T-helper 2 cell treated with Interferon-gamma antibody and Interleukin-4, amounts not matched to agents 5 μg/mL and 100 μg/mL, for 36 hours (primary cell): ENCODE data around the gene NRG3.

ENCODE experiments used
- DNase-seq: peaks from one replicate; pipeline ENCODE4 v3.0.0; 2021; ENCODE audit warnings: low spot score
- H3K27ac Mint-ChIP-seq: one replicate; pipeline ENCODE4 v1.8.0; 2021; ENCODE audit warnings: mild to moderate bottlenecking, mixed read lengths
- H3K27me3 Mint-ChIP-seq: one replicate; pipeline ENCODE4 v1.8.0; 2021; ENCODE audit warnings: low read depth, mixed read lengths
- H3K36me3 Mint-ChIP-seq: one replicate; pipeline ENCODE4 v1.8.0; 2021; ENCODE audit warnings: low read depth, mixed read lengths
- H3K4me1 Mint-ChIP-seq: one replicate; pipeline ENCODE4 v1.8.0; 2021; ENCODE audit warnings: low read depth, mixed read lengths
- H3K4me3 Mint-ChIP-seq: one replicate; pipeline ENCODE4 v1.8.0; 2022; ENCODE audit warnings: mild to moderate bottlenecking, moderate library complexity, mixed read lengths
- H3K9me3 Mint-ChIP-seq: one replicate; pipeline ENCODE4 v1.8.0; 2021; ENCODE audit warnings: mixed read lengths

NRG3 gene

DNA sequence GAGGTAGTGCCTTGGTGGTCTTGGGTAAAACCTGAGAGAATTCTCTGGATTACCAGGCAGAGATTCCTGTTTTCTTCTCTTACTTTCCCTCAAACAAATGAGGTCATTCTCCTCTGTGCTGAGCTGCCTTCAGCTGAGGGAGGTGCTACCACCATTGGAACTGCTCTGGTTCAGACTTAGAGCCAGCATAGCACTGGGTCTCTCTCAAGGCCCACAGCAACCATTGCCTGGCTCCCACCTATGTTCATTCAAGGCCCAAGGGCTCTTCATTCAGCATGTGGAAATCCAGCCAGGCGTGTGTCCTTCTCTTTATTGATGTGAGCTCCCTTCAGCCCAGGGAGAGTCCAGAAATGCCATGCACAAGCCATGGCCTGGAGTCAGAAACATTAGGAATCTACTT is 261.1 kb downstream of the NRG3 start:
- peaks cover 17% of the 10 kb centered on the region for H3K9me3 Mint-ChIP-seq
- H3K36me3 Mint-ChIP-seq, result no peaks in the 10 kb centered on the region
- H3K27ac Mint-ChIP-seq, result no peak overlapping the region
- H3K4me3 Mint-ChIP-seq, result no peak overlapping the region
- no peaks in the 10 kb centered on the region for H3K27me3 Mint-ChIP-seq
- no peak for DNase-seq
- no peaks in the 10 kb centered on the region for H3K4me1 Mint-ChIP-seq

DNA sequence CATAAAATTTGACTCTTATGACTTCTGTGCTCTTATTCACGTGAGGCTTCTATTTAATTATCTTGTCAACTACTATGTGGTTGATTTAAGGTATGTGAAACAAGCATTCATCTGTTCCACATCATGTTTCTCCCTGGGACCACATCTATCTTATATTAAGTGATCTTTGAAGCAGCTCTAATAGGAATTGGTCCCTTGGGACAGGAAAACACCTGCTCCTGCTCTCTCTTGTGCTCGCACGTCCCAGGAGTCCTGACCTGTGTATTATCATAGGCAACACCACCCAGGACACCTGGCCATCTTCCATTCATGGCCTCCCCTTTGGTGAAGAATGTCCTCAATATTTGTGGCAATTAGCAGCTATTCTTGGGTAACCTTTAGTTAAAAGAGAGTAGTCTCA is 269.2 kb downstream of the NRG3 start:
- Mint-ChIP-seq H3K9me3 (no peaks in the 10 kb centered on the region), H3K4me1 (no peaks in the 10 kb centered on the region), H3K27ac (no peak overlapping the region), H3K27me3 (no peaks in the 10 kb centered on the region), H3K36me3 (no peaks in the 10 kb centered on the region), H3K4me3 (no peak overlapping the region)
- no peak for DNase-seq

DNA sequence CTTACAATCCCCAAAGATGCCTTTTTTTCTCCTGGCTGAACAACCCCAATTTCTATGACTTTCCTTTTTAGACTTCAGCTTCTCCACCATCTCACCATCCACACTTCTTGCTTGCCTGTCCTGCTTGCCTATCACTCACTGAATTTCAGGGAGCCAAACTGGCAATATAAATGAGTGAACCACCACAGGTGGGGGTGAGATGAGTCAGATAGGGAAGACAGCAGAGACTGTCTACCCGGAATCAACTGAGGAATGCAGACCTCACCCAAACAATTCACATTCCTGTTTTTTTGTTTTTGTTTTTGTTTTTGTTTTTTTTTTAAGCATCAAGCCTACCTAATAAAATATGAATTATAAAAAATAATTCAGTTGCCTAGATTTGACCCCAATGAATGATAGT is 273.8 kb downstream of the NRG3 start:
- Mint-ChIP-seq H3K9me3 (peaks cover 6% of the 10 kb centered on the region), H3K4me1 (no peaks in the 10 kb centered on the region), H3K27ac (no peak overlapping the region), H3K27me3 (no peaks in the 10 kb centered on the region), H3K36me3 (no peaks in the 10 kb centered on the region), H3K4me3 (no peak overlapping the region)
- DNase-seq, result no peak

DNA sequence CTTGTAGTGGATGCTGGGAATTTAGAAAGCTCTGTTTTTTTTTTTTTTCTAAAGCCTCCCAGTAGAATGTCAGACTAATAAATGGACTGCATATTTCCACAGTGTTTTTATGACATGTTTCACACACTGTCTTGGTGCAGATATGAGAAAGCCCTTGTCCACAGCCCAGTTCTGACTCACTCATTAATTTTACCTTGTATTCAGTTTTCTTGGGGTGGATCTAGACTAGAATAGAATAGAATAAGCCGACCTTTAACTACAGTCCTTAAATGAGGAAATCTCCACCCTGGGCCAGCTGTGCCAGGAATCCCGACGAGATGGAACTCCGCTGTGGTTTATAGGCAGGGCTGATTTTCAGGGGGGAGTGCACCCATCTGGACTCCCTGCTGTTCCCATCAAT is 274.7 kb downstream of the NRG3 start:
- Mint-ChIP-seq H3K27ac (no peak overlapping the region), H3K27me3 (no peaks in the 10 kb centered on the region), H3K36me3 (no peaks in the 10 kb centered on the region), H3K4me3 (no peak overlapping the region), H3K4me1 (no peaks in the 10 kb centered on the region), H3K9me3 (peaks cover 6% of the 10 kb centered on the region)
- no peak for DNase-seq

DNA sequence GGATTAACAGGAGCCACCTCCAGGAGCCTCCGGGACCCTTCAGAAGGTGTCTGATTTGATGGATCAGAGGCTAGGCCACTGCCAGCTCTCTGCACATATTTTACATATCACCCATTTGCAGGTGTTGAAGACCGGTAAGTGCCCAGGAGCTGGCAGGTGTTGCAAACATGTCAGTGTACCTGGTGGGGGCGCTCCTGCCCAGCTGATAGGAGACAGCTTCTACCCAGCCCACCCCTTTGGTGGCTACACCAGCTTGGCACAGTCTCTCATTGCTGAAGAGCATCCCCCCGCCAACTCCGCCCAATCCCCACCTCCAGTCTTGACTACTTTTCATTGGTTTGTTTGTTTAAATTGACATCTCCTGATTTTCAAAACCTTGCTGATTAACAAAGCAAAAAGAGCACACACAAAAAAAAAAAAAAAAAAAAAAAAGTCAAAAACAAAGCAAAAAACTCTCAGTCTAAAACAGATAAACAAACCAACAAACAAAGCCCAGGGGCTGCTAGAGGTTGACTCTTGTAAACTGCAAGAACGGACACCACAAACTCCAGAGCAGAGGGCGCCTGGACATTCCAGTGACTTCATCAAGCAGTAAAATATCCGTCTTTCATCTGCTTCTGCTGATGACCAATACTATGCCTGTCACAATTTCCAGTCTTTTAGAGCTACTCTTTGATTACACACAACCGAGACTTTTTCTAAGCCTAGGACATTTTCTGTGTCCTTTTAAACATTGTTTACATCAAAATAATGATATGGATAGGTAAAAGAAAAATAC is 275.3 kb downstream of the NRG3 start:
- H3K4me3 Mint-ChIP-seq, result no peak overlapping the region
- no peak overlapping the region for H3K27ac Mint-ChIP-seq
- no peaks in the 10 kb centered on the region for H3K4me1 Mint-ChIP-seq
- H3K27me3 Mint-ChIP-seq, result no peaks in the 10 kb centered on the region
- H3K36me3 Mint-ChIP-seq, result no peaks in the 10 kb centered on the region
- no peak for DNase-seq
- peaks cover 6% of the 10 kb centered on the region for H3K9me3 Mint-ChIP-seq

DNA sequence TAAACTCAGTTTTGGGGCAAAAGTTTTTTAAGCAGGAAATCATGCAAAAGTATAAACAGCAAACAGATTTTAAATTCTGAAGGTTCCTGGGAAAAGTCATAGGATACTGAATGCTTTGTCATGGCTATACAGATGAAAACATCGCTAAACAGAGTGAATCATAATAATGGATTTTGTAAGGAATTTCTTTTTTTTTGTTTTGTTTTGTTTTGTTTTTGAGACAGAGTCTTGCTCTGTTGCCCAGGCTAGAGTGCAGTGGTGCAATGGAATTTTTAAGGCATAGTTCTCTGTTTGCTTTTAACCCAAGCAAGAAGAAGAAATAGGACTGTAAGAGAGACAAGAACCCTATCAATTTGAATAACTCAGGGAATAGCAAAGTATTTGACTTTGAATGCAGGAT is 285.3 kb downstream of the NRG3 start:
- Mint-ChIP-seq H3K9me3 (peaks cover 25% of the 10 kb centered on the region), H3K36me3 (no peaks in the 10 kb centered on the region), H3K27ac (no peak overlapping the region), H3K4me3 (no peak overlapping the region), H3K4me1 (no peaks in the 10 kb centered on the region), H3K27me3 (no peaks in the 10 kb centered on the region)
- no peak for DNase-seq

DNA sequence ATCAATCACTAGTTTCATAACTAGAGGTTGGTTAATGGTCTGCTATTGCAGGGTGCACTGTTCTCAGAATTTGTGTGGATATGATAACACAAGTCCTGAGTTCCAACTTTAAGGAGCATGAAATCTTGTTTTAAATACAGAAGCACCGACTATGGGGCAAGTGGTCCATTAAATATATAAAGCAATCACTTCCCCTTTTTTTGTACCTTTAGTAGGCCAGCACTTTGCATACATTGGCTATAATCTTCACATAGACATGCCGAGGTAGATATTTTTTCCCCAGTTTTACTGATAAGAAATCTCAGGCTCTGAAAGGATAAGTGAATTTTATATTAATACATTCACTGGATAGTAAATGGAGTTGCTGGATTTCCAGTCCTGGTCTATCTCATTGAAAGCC is 286.3 kb downstream of the NRG3 start:
- Mint-ChIP-seq H3K4me3 (no peak overlapping the region), H3K36me3 (no peaks in the 10 kb centered on the region), H3K27me3 (no peaks in the 10 kb centered on the region), H3K27ac (no peak overlapping the region), H3K4me1 (no peaks in the 10 kb centered on the region), H3K9me3 (peaks cover 25% of the 10 kb centered on the region)
- no peak for DNase-seq

DNA sequence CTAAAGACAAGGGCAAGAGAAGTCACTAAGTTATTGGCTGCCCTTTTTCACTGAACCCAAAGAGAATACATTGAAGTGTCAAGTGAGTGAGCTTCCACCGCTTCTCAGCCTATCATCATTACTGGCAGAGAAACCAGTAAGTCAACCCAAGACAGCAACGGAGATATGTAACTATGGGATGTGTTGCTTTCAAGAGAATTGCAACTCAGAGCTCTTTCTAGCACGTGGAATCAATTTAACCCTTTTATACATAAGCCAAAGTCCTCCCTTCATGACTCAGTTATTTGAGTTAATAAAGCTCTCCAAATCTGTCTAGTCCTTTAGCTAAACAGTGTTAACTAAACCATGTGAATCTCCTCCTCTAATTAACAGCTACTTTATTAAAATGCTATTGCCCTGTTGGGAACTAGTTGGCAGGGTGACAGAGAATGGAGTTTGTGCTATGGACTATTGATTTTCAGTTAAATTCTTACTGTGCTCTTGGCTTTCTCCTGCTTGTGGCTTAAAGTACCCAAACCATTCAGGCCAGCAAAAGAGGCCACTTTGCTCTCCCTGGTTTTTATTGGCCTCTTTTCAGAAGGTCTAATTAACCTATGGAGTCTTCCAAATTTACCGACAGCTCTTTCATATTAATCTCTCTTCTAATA is 287.7 kb downstream of the NRG3 start:
- Mint-ChIP-seq H3K4me1 (no peaks in the 10 kb centered on the region), H3K27me3 (no peaks in the 10 kb centered on the region), H3K36me3 (no peaks in the 10 kb centered on the region), H3K27ac (no peak overlapping the region), H3K4me3 (no peak overlapping the region), H3K9me3 (peaks cover 21% of the 10 kb centered on the region)
- DNase-seq, result no peak

DNA sequence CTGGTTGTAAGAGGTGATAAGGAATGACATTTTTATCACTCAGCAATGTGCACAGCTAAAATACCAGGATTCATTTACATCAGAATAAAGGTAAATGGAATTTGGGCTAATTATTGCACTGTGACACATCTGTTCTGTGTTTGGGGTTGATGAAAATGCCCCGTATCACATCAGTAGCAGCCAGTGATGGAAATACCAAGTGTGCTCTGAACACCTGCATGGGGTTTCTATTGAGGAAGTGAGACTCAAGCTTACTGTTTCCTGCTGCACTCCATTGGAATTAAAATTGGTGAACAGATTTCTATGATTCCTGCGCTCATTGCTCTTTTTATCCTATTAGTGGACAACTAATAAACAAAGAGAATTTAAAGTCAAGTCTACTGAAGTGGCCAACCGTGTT is 296.9 kb downstream of the NRG3 start:
- no peak overlapping the region for H3K4me3 Mint-ChIP-seq
- no peaks in the 10 kb centered on the region for H3K36me3 Mint-ChIP-seq
- no peak overlapping the region for H3K27ac Mint-ChIP-seq

DNA sequence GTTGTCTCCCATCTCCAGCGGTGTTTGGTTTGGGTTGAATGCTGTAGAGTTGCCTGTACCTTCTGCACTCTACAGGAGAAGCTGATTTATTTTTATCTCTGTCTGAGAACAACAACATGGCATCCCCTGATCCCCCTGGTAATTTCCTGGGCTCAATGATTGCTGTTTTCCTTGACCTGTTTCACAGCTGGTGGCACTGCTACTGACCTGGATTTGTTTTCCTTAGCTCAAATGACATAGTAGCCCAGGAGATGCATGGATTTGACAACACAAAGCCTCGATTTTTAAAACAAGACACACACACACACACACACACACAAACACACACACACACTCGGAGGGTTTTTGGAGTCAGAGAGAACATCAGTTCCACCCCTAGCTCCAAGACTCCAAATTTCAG is 301.6 kb downstream of the NRG3 start:
- no peaks in the 10 kb centered on the region for H3K4me1 Mint-ChIP-seq
- no peaks in the 10 kb centered on the region for H3K36me3 Mint-ChIP-seq
- H3K27me3 Mint-ChIP-seq, result no peaks in the 10 kb centered on the region
- DNase-seq, result no peak
- no peak overlapping the region for H3K27ac Mint-ChIP-seq
- H3K9me3 Mint-ChIP-seq, result peaks cover 28% of the 10 kb centered on the region
- no peak overlapping the region for H3K4me3 Mint-ChIP-seq

More for the DNA sequence above, 296.9 kb downstream of the NRG3 start:
- Mint-ChIP-seq H3K9me3 (peaks cover 31% of the 10 kb centered on the region), H3K4me1 (no peaks in the 10 kb centered on the region), H3K27me3 (no peaks in the 10 kb centered on the region)
- DNase-seq, result no peak

DNA sequence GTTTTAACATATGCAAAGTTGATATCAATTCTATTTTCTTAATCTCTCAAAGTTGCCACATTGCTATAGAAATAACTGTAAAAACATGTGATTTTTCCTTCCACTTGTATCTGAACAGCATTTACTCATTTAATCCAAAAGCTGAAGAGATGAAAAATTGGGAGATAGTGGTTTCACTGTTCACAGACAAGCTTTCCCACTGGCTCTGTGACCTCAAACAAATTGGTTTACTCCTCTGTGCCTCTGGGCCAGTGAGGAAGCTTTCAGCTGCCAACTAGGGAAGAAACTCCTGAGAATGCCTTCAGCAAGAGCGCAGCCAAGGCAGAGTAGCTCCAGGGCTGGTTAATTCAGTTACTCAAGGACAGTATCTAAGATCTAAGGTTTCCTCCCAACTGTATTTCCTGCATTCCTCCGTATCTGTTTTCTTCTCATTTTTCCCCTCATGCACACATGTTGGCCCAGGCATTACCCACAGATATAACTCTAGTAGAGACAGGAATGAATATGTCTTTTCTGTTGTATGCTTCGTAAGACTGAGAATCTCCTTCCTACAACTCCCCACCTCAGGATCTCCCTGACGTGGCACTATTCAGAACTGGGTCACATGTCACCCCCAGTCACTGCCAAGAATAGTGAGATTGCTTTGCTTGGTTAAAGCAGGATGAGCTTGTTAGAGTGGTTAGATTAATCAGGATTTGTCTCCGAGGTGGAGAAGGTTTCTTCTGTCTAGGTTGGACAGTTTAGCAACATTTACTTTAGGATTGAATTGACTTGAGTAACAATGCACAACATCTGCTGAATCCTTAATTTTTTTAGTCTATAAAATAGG is 315.7 kb downstream of the NRG3 start:
- H3K36me3 Mint-ChIP-seq, result no peaks in the 10 kb centered on the region
- H3K9me3 Mint-ChIP-seq, result peaks cover 19% of the 10 kb centered on the region
- no peaks in the 10 kb centered on the region for H3K27me3 Mint-ChIP-seq
- no peak overlapping the region for H3K4me3 Mint-ChIP-seq
- no peak overlapping the region for H3K27ac Mint-ChIP-seq
- H3K4me1 Mint-ChIP-seq, result no peaks in the 10 kb centered on the region
- DNase-seq, result no peak

DNA sequence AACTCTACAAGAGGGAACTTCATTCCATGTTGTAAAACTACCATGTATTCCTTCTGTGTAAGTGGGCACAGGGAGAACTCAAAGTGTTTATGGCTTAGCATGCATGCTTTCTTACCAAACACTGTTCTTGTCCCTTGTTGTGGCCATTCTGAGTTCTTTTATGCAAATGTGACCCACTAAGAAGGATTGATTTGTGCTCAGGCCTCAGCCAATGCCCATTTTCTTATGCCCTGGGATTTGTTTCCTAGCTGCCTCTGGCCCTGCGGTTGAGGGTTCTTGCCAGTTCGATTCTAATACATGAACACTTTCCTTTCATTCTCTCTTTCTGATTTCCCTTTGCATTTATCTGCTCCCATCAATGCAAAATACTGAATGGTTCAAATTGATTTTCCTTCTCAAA is 316.7 kb downstream of the NRG3 start:
- Mint-ChIP-seq H3K4me1 (no peaks in the 10 kb centered on the region), H3K27ac (no peak overlapping the region), H3K27me3 (no peaks in the 10 kb centered on the region), H3K9me3 (peaks cover 24% of the 10 kb centered on the region), H3K36me3 (no peaks in the 10 kb centered on the region), H3K4me3 (no peak overlapping the region)
- no peak for DNase-seq

DNA sequence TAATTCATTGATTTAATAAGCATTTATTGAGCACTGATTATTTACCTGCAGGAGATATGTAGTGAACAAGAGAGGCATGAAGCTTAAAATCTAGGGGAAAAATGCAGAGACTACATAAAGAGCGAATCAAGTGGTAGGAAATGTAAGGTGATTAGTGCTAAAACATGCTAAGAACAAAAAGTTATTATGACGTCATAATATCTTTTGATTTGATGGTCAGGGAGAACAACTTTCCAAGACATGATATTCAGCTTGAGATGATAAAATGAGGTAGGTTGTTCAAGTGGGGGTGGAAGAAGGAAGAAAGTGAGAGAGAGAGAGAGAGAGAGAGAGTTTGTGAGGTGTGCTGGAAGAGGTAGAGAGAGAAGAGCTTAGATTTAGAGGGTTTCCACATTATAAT is 317.7 kb downstream of the NRG3 start:
- Mint-ChIP-seq H3K4me3 (no peak overlapping the region), H3K36me3 (no peaks in the 10 kb centered on the region), H3K9me3 (peaks cover 20% of the 10 kb centered on the region), H3K4me1 (no peaks in the 10 kb centered on the region), H3K27me3 (no peaks in the 10 kb centered on the region), H3K27ac (no peak overlapping the region)
- no peak for DNase-seq

DNA sequence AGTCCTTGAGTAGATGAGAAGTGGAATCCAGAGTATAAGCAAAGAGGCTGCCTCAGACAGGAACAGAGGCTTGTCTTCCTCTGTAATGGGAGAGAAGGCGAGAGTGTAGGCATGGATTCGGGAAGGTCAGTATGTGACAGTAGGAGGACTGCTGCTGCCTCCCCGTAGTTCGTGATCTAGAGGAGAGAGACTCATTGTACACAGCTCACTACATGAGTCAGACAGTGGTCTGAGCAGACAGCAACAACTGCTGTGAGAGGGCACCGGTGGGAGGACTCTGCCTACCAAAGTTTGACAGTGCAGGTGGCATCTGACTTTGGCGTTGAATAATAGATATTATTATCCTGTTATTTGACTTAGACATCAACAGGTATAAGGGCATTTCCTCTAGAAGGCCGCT is 319.4 kb downstream of the NRG3 start:
- Mint-ChIP-seq H3K4me1 (no peaks in the 10 kb centered on the region), H3K36me3 (no peaks in the 10 kb centered on the region), H3K4me3 (no peak overlapping the region), H3K27me3 (no peaks in the 10 kb centered on the region), H3K27ac (no peak overlapping the region), H3K9me3 (peaks cover 11% of the 10 kb centered on the region)
- no peak for DNase-seq
